Stimulated activated CD8-positive, alpha-beta memory T cell treated with anti-CD3 and anti-CD28 coated beads, Interleukin-2, amount 100 ng/mL, for 48 hours (primary cell): Measurements from ENCODE around the gene RALGPS2.

Experiments
- DNase-seq, 2 donors: peaks; one replicate each; pipeline ENCODE4 v3.0.0-alpha.2; 2020; ENCODE audit warnings: low read depth in 2 of 2

RALGPS2 gene

DNA sequence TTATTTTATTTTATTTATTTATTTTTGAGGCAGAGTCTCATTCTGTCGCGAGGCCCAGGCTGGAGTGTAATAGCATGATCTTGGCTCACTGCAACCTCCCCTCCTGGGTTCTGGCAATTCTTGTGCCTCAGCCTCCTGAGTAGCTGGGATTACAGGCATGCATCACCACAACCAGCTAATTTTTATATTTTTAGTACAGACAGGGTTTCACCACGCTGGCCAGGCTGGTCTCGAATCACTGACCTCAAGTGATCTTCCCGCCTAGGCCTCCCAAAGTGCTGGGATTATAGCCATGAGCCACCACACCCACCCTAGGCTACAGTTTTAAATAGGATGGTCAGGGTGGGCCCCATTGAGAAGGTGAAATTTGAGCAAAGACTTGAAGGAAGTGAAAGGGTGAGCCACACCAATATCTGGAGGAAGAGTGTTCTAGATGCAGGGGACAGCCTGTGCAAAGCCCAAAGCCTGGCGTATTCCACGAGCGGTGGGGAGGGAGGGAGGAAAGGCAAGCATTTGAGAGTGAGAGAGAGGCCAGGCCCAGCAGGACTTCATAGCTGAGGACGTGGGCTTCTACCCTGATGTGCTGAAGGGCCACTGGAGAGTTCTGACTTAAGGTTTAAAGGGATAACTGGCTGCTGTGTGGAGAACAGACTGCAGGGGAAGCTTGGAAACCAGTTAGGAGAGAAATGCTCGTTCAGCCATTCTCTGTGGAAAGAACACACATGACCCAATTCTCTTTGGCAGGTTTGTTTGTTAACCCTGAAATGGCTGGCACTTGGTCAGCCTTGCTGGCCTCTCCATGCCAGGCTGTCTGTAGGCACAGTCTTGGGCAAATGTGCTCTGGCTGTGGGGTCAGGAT lies 238.0 kb downstream of the RALGPS2 start:
- no peak for DNase-seq

DNA sequence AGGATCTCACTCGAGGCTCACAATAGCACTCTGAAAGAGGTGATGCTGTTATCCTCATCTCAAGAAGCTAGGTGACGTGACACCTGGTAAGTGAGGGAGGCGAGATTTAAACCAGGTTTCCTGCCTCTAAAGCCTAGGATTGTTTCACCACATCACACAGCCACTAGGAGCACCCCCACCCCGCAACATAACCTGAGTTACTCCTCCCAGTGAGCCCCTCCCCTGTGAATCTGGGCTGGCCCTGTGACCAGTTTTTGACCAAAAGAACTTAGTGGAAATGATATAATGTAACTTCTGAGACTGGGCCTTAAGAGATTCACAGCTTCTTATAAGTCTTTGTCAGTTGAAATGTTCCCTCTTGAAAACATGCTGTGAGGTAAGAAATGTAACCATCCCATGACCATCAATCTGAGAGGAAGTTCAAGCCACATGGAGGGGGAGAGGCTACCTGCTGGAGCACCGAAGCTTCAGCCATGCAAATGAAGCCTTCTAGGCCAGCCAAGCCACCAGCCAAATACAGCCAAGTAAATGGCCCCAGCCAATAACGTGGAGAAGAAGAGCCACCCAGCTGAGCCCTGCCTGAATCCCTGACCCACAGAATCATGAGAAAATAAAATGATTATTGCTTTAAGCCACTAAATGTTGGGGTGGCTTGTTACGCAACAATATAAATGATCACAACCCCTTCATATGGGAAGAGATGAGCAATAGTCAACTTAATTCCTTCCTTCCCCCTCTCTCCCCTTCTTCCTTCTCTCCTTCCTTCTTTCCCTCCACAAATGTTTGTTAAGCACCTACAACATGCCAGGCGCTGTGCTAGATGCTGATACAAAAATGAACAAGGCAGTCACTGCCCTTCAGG lies 239.7 kb downstream of the RALGPS2 start:
- no peak for DNase-seq

- DNase-seq = no peak
Observed at GRCh38 chr1:178966312-178966711, 241.3 kb downstream of the RALGPS2 start.

DNA sequence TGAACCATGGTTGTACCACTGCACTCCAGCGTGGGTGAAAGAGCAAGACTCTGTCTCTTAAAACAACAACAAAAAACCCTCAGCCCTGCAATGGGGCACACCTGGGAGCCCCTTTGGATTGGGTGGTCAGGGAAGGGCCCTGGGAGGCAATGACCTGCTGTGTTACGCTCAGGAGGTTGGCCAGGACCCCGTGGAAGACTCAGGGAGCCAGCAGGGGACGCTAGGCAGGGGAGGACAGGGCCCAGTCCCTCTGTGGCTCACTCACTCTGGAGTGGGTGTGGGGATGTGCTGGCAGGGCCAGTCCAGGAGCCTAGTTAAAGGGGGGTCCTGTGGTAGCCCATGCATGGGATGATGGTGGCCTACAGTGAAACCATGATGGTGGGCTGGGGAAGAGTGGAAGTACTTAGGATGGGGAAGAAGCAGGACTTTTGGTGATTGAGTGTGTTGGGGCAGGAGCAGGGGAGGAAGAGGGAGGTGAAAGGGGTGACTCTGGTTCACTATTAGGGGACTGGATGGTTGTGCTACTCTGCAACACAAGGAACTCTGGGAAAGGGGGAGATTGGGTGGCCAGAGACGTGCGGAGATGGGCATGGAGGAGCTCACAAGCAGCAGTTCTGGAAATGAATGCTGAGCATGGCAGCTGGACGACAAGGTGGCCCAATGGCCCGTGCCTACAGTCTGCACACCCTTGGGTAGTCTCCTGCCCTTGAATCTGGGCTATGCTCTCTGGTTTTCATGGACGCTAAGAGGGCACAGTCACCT lies 244.4 kb downstream of the RALGPS2 start:
- DNase-seq = no peak

DNA sequence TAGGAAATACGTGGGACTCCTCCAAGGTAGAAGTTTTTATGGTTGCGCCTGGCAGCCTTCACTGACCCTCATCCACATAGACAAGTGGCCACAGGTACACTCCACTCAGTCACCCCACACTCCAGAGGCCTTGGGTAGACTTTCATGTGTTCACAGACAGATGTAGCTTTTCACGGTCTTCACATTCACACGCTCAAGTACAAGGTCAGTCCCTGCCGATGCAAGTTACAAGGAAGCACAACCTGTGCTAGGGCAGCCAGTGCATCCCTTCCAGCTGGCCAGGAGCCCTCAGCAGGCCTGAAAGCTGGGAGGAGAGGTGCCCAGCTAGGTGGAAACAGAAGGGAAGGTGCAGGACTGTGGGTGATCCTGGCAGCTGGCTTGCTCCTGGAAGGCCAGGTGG lies 245.1 kb downstream of the RALGPS2 start:
- no peak for DNase-seq
